Measurements from ENCODE around the gene MYO9B. TPM values are rescaled to one million over a fixed set of nuclear protein-coding genes. Genes with fewer than 3 reads are reported as not detected.

The MYO9B gene
- total and polyA plus RNA-seq, 9 of the 15 experiments (the other 6 are each of a cell fraction or from before 2014, with no cell fraction given): 2.4 to 77.6 (median 23.0) TPM

DNA sequence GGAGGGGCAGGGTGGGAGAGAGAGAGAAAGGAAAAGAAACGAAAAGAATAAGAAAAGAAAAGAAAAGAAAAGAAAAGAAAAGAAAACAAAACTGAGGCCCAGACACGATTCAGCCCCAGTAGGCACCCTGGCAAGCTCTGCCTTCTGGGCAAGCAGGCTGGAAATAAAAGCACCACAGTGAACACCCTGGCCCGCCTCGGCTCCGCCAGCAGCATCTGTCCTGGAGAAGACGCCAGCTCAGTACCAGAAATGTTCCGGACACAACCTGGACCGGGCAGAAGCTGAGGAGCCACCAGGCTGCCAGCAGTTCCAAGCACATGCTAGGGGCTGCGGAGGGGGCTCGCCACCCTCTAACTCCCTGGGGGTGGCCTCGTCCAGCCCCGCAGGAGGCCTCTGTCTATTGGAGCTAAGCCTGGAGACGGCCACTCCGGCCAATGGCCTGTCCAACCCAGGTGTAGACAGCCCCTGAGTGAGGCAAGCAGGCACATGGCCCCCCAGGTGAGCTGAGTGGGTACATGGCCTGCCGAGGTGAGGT, 37.5 kb upstream of the MYO9B start:
- no peaks in the 10 kb centered on the region for H3K79me2 ChIP-seq (ENCODE audit: control insufficient read depth, insufficient read depth, low read length)
- no peak overlapping the region; a peak in 1 of 4 replicates for H3K9ac ChIP-seq (ENCODE audit: insufficient read depth in 1 of 2, low read depth in 2 of 2, low read length in 2 of 2)
- ATAC-seq (peak; percentile 40), DNase-seq (ENCODE audit: extremely low read depth in 1 of 4, low spot score in 3 of 4) (no peak), FAIRE-seq (no peak)
- no peak overlapping the region for H3K4me2 ChIP-seq (ENCODE audit: insufficient read depth, low read length)
- TF ChIP-seq ZNF263 (CRISPR knock-in tag; IDR thresholded peaks at IDR 0.05; ENCODE audit: borderline replicate concordance) (no peak), KDM1A (IDR thresholded peaks at IDR 0.05) (no peak)
- H3K27ac ChIP-seq (ENCODE audit: extremely low read depth, low read depth, low read length): no peak overlapping the region
- WGBS (ENCODE audit: insufficient coverage, low coverage, missing lambda C conversion rate): 2% methylated on average over 14 of the region's 15 CpGs
- POLR2A ChIA-PET: interaction anchor here (1.0 kb wide), 1 partner anchor 17 kb away, joined by 4 read pairs; no protein-coding TSS in a partner anchor
- CTCF ChIA-PET (ENCODE audit: low intra/inter-chr PET ratio): no interaction called here
- H4K20me1 ChIP-seq (replicated peaks; ENCODE audit: control insufficient read depth, insufficient read depth, low read length): 0 out of 2 replicates have a peak, but pooled peaks cover 4% of the 10 kb centered on the region
- in situ Hi-C loops (cut with MboI) (no loop called here), intact Hi-C loops (cut with micrococcal nuclease) (no loop called here)
- H3K4me1 ChIP-seq (replicated peaks in 1 of 2; ENCODE audit: control insufficient read depth in 2 of 2, insufficient read depth in 2 of 2, low read length in 2 of 2): peaks cover 0 to 8% of the 10 kb centered on the region in 2 experiments; a peak in 2 of 5 replicates
- no peaks in the 10 kb centered on the region for H3K9me3 ChIP-seq (replicated peaks; ENCODE audit: control insufficient read depth, insufficient read depth, low read depth, low read length)
- H3K4me3 ChIP-seq: no peak overlapping the region
- H3K27me3 ChIP-seq (ENCODE audit: control insufficient read depth in 2 of 2, insufficient read depth in 2 of 2, low read length in 2 of 2): peaks cover 18 to 59% of the 10 kb centered on the region in 2 experiments; a peak in 3 of 5 replicates
- H3K36me3 ChIP-seq (ENCODE audit: control insufficient read depth, insufficient read depth, low read length): no peaks in the 10 kb centered on the region
- no peaks in the 10 kb centered on the region for H3K9me1 ChIP-seq (ENCODE audit: control insufficient read depth, insufficient read depth, low read length)
- no TSS peak for BruUV-seq (replicated peaks)
- H2AFZ ChIP-seq (ENCODE audit: low read depth, low read length): no peak overlapping the region

DNA sequence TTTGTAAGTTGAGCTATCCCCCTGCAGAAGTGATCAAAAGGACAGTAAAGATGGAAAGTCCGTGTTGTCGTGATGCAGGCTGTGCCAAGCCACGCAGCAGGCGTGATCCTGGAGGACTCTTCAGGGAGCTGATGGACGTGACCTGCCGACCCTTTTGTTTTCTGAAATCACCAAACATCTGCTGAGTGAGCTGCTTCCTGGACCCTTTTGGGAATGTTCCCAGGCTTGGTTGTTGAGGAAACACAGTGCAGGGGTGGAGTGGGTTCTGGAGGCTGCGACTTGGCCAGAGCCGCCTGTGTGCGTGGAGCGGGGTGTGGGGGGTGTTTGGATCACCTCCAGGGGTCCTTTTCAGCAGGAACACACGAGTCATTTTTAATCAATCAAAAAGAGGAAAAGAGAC, 33.6 kb upstream of the MYO9B start:
- Histone ChIP-seq H2AFZ (ENCODE audit: low read depth, low read length) (no peak overlapping the region), H3K36me3 (ENCODE audit: control insufficient read depth, insufficient read depth, low read length) (no peaks in the 10 kb centered on the region), H3K79me2 (ENCODE audit: control insufficient read depth, insufficient read depth, low read length) (no peaks in the 10 kb centered on the region), H3K27ac (ENCODE audit: extremely low read depth, low read depth, low read length) (no peak overlapping the region), H3K4me1 (replicated peaks in 1 of 2; ENCODE audit: control insufficient read depth in 2 of 2, insufficient read depth in 2 of 2, low read length in 2 of 2) (peaks cover 0 to 5% of the 10 kb centered on the region in 2 experiments; a peak in 2 of 5 replicates), H3K4me2 (ENCODE audit: insufficient read depth, low read length) (no peak overlapping the region), H3K9me1 (ENCODE audit: control insufficient read depth, insufficient read depth, low read length) (no peaks in the 10 kb centered on the region), H4K20me1 (replicated peaks; ENCODE audit: control insufficient read depth, insufficient read depth, low read length) (0 out of 2 replicates have a peak, but pooled peaks cover 4% of the 10 kb centered on the region), H3K9me3 (replicated peaks; ENCODE audit: control insufficient read depth, insufficient read depth, low read depth, low read length) (no peaks in the 10 kb centered on the region), H3K9ac (ENCODE audit: insufficient read depth in 1 of 2, low read depth in 2 of 2, low read length in 2 of 2) (no peak overlapping the region), H3K4me3 (no peak overlapping the region), H3K27me3 (ENCODE audit: control insufficient read depth in 2 of 2, insufficient read depth in 2 of 2, low read length in 2 of 2) (peaks cover 11 to 29% of the 10 kb centered on the region in 2 experiments; a peak in 3 of 5 replicates)
- intact Hi-C loops (cut with micrococcal nuclease) (no loop called here), in situ Hi-C loops (cut with MboI) (no loop called here)
- CTCF ChIA-PET (ENCODE audit: low intra/inter-chr PET ratio): no interaction called here
- ATAC-seq (no peak), FAIRE-seq (no peak), DNase-seq (ENCODE audit: extremely low read depth in 1 of 4, low spot score in 3 of 4) (no peak)
- WGBS (ENCODE audit: insufficient coverage, low coverage, missing lambda C conversion rate): 5% methylated on average over 11 of the region's 11 CpGs
- BruUV-seq (replicated peaks): no TSS peak
- POLR2A ChIA-PET: interaction anchor here (0.9 to 1.2 kb wide), 3 partner anchors 8 to 290 kb away, joined by 3 to 4 read pairs (median 3); no protein-coding TSS in a partner anchor
- TF ChIP-seq, protein P1, sequence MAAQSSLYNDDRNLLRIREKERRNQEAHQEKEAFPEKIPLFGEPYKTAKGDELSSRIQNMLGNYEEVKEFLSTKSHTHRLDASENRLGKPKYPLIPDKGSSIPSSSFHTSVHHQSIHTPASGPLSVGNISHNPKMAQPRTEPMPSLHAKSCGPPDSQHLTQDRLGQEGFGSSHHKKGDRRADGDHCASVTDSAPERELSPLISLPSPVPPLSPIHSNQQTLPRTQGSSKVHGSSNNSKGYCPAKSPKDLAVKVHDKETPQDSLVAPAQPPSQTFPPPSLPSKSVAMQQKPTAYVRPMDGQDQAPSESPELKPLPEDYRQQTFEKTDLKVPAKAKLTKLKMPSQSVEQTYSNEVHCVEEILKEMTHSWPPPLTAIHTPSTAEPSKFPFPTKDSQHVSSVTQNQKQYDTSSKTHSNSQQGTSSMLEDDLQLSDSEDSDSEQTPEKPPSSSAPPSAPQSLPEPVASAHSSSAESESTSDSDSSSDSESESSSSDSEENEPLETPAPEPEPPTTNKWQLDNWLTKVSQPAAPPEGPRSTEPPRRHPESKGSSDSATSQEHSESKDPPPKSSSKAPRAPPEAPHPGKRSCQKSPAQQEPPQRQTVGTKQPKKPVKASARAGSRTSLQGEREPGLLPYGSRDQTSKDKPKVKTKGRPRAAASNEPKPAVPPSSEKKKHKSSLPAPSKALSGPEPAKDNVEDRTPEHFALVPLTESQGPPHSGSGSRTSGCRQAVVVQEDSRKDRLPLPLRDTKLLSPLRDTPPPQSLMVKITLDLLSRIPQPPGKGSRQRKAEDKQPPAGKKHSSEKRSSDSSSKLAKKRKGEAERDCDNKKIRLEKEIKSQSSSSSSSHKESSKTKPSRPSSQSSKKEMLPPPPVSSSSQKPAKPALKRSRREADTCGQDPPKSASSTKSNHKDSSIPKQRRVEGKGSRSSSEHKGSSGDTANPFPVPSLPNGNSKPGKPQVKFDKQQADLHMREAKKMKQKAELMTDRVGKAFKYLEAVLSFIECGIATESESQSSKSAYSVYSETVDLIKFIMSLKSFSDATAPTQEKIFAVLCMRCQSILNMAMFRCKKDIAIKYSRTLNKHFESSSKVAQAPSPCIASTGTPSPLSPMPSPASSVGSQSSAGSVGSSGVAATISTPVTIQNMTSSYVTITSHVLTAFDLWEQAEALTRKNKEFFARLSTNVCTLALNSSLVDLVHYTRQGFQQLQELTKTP (IDR thresholded peaks at IDR 0.05; ENCODE audit: low read depth in 1 of 2, partially characterized antibody in 2 of 2): no peak
- TF ChIP-seq LCOR (CRISPR knock-in tag; IDR thresholded peaks at IDR 0.05) (no peak), TCF7L2 (IDR thresholded peaks at IDR 0.05; ENCODE audit: low read depth, low read length) (no peak), NRF1 (conservative IDR thresholded peaks at IDR 0.05 in 1 of 2, IDR thresholded peaks at IDR 0.05 in 1 of 2) (no peak), PHB2 (IDR thresholded peaks at IDR 0.05; ENCODE audit: low read depth) (no peak)
- TF ChIP-seq, protein P2, sequence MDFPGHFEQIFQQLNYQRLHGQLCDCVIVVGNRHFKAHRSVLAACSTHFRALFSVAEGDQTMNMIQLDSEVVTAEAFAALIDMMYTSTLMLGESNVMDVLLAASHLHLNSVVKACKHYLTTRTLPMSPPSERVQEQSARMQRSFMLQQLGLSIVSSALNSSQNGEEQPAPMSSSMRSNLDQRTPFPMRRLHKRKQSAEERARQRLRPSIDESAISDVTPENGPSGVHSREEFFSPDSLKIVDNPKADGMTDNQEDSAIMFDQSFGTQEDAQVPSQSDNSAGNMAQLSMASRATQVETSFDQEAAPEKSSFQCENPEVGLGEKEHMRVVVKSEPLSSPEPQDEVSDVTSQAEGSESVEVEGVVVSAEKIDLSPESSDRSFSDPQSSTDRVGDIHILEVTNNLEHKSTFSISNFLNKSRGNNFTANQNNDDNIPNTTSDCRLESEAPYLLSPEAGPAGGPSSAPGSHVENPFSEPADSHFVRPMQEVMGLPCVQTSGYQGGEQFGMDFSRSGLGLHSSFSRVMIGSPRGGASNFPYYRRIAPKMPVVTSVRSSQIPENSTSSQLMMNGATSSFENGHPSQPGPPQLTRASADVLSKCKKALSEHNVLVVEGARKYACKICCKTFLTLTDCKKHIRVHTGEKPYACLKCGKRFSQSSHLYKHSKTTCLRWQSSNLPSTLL (IDR thresholded peaks at IDR 0.05): no peak
